Fibroblast of mammary gland (primary cell): Measurements from ENCODE around the gene COLGALT1.
"Not testable (repeated sequence)": the region's sequence is repeated elsewhere in the genome, so short reads cannot be mapped to it uniquely, and the experiment has no call there.

Source experiments
- DNase-seq: peaks from one replicate; pipeline ENCODE4 v3.0.0-alpha.2; 2010; ENCODE audit warnings: low read depth
- H3K4me3 ChIP-seq: 2 replicates; pipeline ENCODE4 v1.5.1; 2011; ENCODE audit warnings: low read depth, mild to moderate bottlenecking, low read length, moderate library complexity; ENCODE audit not compliant: control insufficient read depth
- CTCF ChIP-seq: conservative IDR thresholded peaks from 2 replicates; pipeline ENCODE4 v1.5.1; 2011; ENCODE audit warnings: low read depth, low read length, inconsistent platforms; ENCODE audit not compliant: control insufficient read depth, insufficient read depth

The COLGALT1 gene

GRCh38 chr19:17567940-17568339, 12.5 kb downstream of the COLGALT1 start:
- no peak overlapping the region for H3K4me3 ChIP-seq
- TF ChIP-seq CTCF, result no peak

GRCh38 chr19:17570291-17570690, 14.8 kb downstream of the COLGALT1 start:
- not testable (repeated sequence) for DNase-seq, H3K4me3 ChIP-seq

More at GRCh38 chr19:17567940-17568339, 12.5 kb downstream of the COLGALT1 start:
- DNase-seq, result no peak

- TF ChIP-seq CTCF, result no peak
- DNase-seq, result no peak
- H3K4me3 ChIP-seq, result no peak overlapping the region
Measured at GRCh38 chr19:17570791-17571190, 15.3 kb downstream of the COLGALT1 start.

GRCh38 chr19:17572638-17573037, 17.2 kb downstream of the COLGALT1 start:
- DNase-seq, result no peak
- no peak for TF ChIP-seq CTCF
- no peak overlapping the region for H3K4me3 ChIP-seq

GRCh38 chr19:17575871-17576757, 20.7 kb downstream of the COLGALT1 start:
- no peak for DNase-seq
- no peak overlapping the region for H3K4me3 ChIP-seq
- no peak for TF ChIP-seq CTCF

GRCh38 chr19:17576758-17577456, 21.5 kb downstream of the COLGALT1 start:
- TF ChIP-seq CTCF, result no peak
- peak; percentile 44 for DNase-seq
- H3K4me3 ChIP-seq, result no peak overlapping the region

GRCh38 chr19:17577457-17578097, 22.1 kb downstream of the COLGALT1 start:
- no peak overlapping the region for H3K4me3 ChIP-seq
- TF ChIP-seq CTCF, result no peak
- no peak for DNase-seq
